Peyer's patch (tissue), 4 donors: ENCODE results near the gene ACER3. TPM values are rescaled to one million over a fixed set of nuclear protein-coding genes. Genes with fewer than 3 reads are reported as not detected.

Experiments used
- DNase-seq, 3 donors: peaks; one replicate each; pipeline ENCODE4 v3.0.0-alpha.2; 2017 to 2019
- H3K27ac ChIP-seq, 4 donors: fragments of 200-600 bp; sonication (generic); one replicate each; pipeline ENCODE4 v1.5.1; 2016 to 2019
- H3K27me3 ChIP-seq, 2 donors: fragments of 200-600 bp; sonication (generic); one replicate each; pipeline ENCODE4 v1.5.1; 2019
- H3K36me3 ChIP-seq, 3 donors: fragments of 200-600 bp; sonication (generic); one replicate each; pipeline ENCODE4 v1.5.1; 2016 to 2019
- H3K4me1 ChIP-seq, 4 donors: fragments of 200-600 bp; sonication (generic); one replicate each; pipeline ENCODE4 v1.5.1; 2016 to 2019
- H3K4me3 ChIP-seq, 4 donors: fragments of 200-600 bp; sonication (generic); 1 replicate in 3 of 4; 2 replicates in 1 of 4; pipeline ENCODE4 v1.5.1; 2016 to 2019; ENCODE audit warnings: mild to moderate bottlenecking in 1 of 4
- H3K9me3 ChIP-seq, 4 donors: fragments of 200-600 bp; sonication (generic); one replicate each; pipeline ENCODE4 v1.5.1; 2016 to 2019; ENCODE audit warnings: mild to moderate bottlenecking in 1 of 4
- CTCF ChIP-seq, 6 experiments: fragments of 450-650 bp in 4 of 6; fragments of 200-600 bp in 2 of 6; sonication (generic) in 1 of 6; IDR thresholded peaks; one replicate each; pipeline ENCODE4 v1.5.1; 2017 to 2019; ENCODE audit warnings: antibody characterized with exemption in 6 of 6, mild to moderate bottlenecking in 3 of 6, moderate library complexity in 1 of 6
- POLR2A ChIP-seq, 2 donors: fragments of 450-650 bp; IDR thresholded peaks; one replicate each; pipeline ENCODE4 v1.5.1; 2017; ENCODE audit warnings: antibody characterized with exemption in 2 of 2, mild to moderate bottlenecking in 2 of 2, moderate library complexity in 2 of 2
- total RNA-seq, 4 donors: library from RNA; depleted of rRNA; stranded (reverse); fragments of >200 nt; gene quantifications; one replicate each; pipeline ENCODE4 v1.1.0, GENCODE V29; 2016

ACER3 gene
- total RNA-seq, 4 donors from 2014 or later: 13.2 to 25.5 (median 19.8) TPM

GRCh38 chr11:77035039-77035438, 174.3 kb downstream of the ACER3 start:
- Histone ChIP-seq H3K27me3 (no peaks in the 10 kb centered on the region), H3K36me3 (no peaks in the 10 kb centered on the region), H3K4me3 (peak overlapping the region in 2 of 4 donors; percentile 13 to 26), H3K9me3 (no peaks in the 10 kb centered on the region), H3K4me1 (peaks cover 0 to 25% (median 10%) of the 10 kb centered on the region in 4 donors), H3K27ac (peak overlapping the region in 3 of 4 donors; percentile 41 to 73 (median 56))
- TF ChIP-seq POLR2A (IDR thresholded peaks at IDR 0.05) (no peak), CTCF (IDR thresholded peaks at IDR 0.05) (no peak)
- DNase-seq: no peak

DNA sequence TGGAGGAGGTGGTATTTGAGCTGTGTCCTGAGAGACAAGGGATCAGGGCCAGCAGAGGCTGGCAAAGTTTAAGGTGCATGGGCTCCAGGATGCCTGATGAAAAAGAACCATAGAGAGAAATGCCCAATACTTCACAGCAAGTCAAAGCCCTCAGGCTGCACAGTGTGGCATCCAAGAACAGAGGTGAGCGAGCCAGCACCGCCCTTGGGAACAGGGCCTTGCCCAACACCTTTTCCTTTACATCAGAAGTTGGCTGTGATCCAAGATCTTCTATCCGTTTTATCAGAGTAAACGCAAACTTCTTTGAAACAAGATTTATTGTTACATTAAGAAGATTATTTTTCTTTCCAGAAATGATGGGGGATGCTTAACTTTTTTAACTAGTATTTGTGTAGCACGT, 174.9 kb downstream of the ACER3 start:
- H3K27me3 ChIP-seq: no peaks in the 10 kb centered on the region
- no peaks in the 10 kb centered on the region for H3K9me3 ChIP-seq
- no peaks in the 10 kb centered on the region for H3K36me3 ChIP-seq
- H3K4me3 ChIP-seq: peak overlapping the region in 2 of 4 donors; percentile 13 to 26
- DNase-seq: peak in 2 of 3 donors; percentile 65 to 75
- peak overlapping the region in 3 of 4 donors; percentile 41 to 73 (median 56) for H3K27ac ChIP-seq
- H3K4me1 ChIP-seq: peaks cover 0 to 28% (median 10%) of the 10 kb centered on the region in 4 donors
- TF ChIP-seq POLR2A (IDR thresholded peaks at IDR 0.05): peak in 1 of 2 donors; percentile 27
- TF ChIP-seq CTCF (IDR thresholded peaks at IDR 0.05): no peak

- Histone ChIP-seq H3K4me3 (peak overlapping the region in 1 of 4 donors; percentile 26), H3K27ac (peak overlapping the region in 2 of 4 donors; percentile 8 to 12), H3K9me3 (no peaks in the 10 kb centered on the region), H3K27me3 (no peaks in the 10 kb centered on the region), H3K36me3 (no peaks in the 10 kb centered on the region), H3K4me1 (peaks cover 0 to 28% (median 10%) of the 10 kb centered on the region in 4 donors)
- TF ChIP-seq CTCF (IDR thresholded peaks at IDR 0.05) (no peak), POLR2A (IDR thresholded peaks at IDR 0.05) (no peak)
- no peak for DNase-seq
Observed at GRCh38 chr11:77036398-77036797, 175.7 kb downstream of the ACER3 start.

- peak overlapping the region in 1 of 4 donors; percentile 26 for H3K4me3 ChIP-seq
Observed at GRCh38 chr11:77037057-77037456, 176.3 kb downstream of the ACER3 start.

DNA sequence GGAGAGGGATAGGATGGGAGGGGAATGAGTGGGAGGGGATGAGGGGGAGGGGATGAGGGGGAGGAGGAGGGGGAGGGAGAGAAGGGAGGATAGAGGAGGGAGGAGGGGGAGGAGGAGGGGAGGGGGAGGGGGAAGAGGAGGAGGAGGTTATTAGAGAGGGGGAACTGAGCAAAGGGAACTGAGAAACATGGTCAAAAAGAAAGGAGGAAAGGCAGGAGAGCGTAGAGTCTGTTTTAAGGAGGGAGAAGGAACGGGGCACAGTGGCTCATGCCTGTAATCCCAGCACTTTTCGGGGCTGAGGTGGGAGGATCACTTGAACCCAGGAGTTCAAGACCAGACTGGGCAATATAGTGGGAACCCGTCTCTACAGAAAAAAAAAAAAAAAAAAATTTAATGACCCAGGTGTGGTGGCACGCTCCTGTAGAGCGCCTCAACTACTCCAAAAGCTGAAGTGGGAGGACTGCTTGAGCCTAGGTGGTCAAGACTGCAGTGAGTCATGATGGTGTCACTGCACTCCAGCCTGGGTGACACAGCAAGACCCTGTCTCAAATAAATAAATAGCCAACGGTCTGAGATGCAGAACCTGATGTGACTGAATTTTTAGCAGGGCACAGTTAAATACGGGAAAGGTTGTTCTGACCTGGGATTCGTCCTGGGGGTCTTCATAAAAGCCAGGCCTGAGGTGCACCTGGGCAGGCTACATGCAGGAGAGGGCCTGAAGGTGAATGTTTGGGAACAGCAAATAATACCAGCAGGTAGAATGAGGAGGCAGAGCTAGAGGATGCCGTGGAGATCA, 177.5 kb downstream of the ACER3 start:
- Histone ChIP-seq H3K4me3 (no peak overlapping the region), H3K27ac (no peak overlapping the region), H3K27me3 (no peaks in the 10 kb centered on the region), H3K4me1 (peaks cover 0 to 28% (median 10%) of the 10 kb centered on the region in 4 donors), H3K36me3 (no peaks in the 10 kb centered on the region), H3K9me3 (no peaks in the 10 kb centered on the region)
- DNase-seq: no peak
- no peak for TF ChIP-seq POLR2A (IDR thresholded peaks at IDR 0.05)
- TF ChIP-seq CTCF (IDR thresholded peaks at IDR 0.05): no peak

More at GRCh38 chr11:77037057-77037456, 176.3 kb downstream of the ACER3 start:
- Histone ChIP-seq H3K9me3 (no peaks in the 10 kb centered on the region), H3K4me1 (peaks cover 0 to 28% (median 10%) of the 10 kb centered on the region in 4 donors), H3K27me3 (no peaks in the 10 kb centered on the region), H3K27ac (peak overlapping the region in 2 of 4 donors; percentile 8 to 12), H3K36me3 (no peaks in the 10 kb centered on the region)
- no peak for DNase-seq
- TF ChIP-seq POLR2A (IDR thresholded peaks at IDR 0.05) (no peak), CTCF (IDR thresholded peaks at IDR 0.05) (no peak)
